ENCODE data around the gene APCDD1L.

GRCh38 chr20:58472273-58473018 lies 42.8 kb downstream of the APCDD1L start:
- TF ChIP-seq, protein P1, sequence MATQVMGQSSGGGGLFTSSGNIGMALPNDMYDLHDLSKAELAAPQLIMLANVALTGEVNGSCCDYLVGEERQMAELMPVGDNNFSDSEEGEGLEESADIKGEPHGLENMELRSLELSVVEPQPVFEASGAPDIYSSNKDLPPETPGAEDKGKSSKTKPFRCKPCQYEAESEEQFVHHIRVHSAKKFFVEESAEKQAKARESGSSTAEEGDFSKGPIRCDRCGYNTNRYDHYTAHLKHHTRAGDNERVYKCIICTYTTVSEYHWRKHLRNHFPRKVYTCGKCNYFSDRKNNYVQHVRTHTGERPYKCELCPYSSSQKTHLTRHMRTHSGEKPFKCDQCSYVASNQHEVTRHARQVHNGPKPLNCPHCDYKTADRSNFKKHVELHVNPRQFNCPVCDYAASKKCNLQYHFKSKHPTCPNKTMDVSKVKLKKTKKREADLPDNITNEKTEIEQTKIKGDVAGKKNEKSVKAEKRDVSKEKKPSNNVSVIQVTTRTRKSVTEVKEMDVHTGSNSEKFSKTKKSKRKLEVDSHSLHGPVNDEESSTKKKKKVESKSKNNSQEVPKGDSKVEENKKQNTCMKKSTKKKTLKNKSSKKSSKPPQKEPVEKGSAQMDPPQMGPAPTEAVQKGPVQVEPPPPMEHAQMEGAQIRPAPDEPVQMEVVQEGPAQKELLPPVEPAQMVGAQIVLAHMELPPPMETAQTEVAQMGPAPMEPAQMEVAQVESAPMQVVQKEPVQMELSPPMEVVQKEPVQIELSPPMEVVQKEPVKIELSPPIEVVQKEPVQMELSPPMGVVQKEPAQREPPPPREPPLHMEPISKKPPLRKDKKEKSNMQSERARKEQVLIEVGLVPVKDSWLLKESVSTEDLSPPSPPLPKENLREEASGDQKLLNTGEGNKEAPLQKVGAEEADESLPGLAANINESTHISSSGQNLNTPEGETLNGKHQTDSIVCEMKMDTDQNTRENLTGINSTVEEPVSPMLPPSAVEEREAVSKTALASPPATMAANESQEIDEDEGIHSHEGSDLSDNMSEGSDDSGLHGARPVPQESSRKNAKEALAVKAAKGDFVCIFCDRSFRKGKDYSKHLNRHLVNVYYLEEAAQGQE (IDR thresholded peaks at IDR 0.05), result no peak
- TF ChIP-seq MAX (IDR thresholded peaks at IDR 0.05) (no peak), RAD21 (IDR thresholded peaks at IDR 0.05) (no peak), CTCF (IDR thresholded peaks at IDR 0.05; ENCODE audit: low read depth, low read length, missing input control) (no peak), ZBTB33 (IDR thresholded peaks at IDR 0.05) (no peak), HNF4A (conservative IDR thresholded peaks at IDR 0.05) (no peak), FOXA1 (IDR thresholded peaks at IDR 0.05) (no peak), YY1 (IDR thresholded peaks at IDR 0.05) (no peak), EGR1 (IDR thresholded peaks at IDR 0.05; ENCODE audit: low read depth in 2 of 2) (no peak), GABPA (IDR thresholded peaks at IDR 0.05 in 1 of 2, conservative IDR thresholded peaks at IDR 0.05 in 1 of 2) (no peak), TAF1 (conservative IDR thresholded peaks at IDR 0.05) (no peak), JUND (IDR thresholded peaks at IDR 0.05) (no peak)
- TF ChIP-seq, protein P2, sequence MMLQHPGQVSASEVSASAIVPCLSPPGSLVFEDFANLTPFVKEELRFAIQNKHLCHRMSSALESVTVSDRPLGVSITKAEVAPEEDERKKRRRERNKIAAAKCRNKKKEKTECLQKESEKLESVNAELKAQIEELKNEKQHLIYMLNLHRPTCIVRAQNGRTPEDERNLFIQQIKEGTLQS (IDR thresholded peaks at IDR 0.05), result no peak
